M059J (cell line): ENCODE results near the gene ANTKMT. TPM values are rescaled to one million over a fixed set of nuclear protein-coding genes. Genes with fewer than 3 reads are reported as not detected.

ENCODE experiments used
- DNase-seq: peaks from one replicate; pipeline ENCODE4 v3.0.0-alpha.2; 2012; ENCODE audit warnings: low read depth
- total RNA-seq: library from RNA; depleted of rRNA; stranded (reverse); fragments of >200 nt; shearing (Covaris generic); gene quantifications from 2 replicates; pipeline ENCODE4 v1.2.3, GENCODE V29; 2014; rRNA removed

The ANTKMT gene, protein sequence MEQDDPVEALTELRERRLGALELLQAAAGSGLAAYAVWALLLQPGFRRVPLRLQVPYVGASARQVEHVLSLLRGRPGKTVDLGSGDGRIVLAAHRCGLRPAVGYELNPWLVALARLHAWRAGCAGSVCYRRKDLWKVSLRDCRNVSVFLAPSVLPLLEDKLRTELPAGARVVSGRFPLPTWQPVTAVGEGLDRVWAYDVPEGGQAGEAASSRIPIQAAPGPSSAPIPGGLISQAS
- 11.0 and 30.4 TPM in 2 replicates for total RNA-seq

DNA sequence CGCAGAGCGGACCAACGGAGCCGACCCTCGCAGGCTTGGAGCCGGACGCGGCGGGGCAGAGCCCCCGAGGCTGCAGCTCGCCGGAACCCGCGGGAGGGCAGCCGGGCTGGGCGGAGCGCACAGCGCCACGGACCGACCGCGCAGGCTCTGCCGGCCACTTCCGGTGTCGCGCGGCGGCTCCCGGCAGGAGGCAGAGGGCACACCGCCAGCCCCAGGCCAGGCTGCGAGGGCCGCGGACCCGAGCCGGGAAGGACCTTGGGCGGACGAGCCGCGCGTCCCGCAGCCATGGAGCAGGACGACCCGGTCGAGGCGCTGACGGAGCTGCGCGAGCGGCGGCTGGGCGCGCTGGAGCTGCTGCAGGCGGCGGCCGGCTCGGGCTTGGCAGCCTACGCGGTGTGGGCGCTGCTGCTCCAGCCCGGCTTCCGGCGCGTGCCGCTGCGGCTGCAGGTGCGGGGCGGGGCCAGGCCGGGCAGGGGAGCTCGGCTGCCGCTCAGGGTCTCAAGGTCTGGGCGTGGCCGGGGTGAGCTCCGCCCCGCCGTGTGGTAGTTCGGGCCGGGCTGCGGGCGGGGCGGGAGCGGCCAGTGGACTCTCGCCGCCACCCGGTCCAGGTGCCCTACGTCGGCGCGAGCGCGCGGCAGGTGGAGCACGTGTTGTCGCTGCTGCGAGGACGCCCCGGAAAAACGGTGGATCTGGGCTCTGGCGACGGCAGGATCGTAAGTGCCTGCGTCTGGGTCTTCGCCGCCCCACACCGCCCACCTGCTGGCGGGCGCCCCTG is at the start of gene ANTKMT:
Gene ANTKMT, plus strand, starts transcription at position 157 of the 775 bp plus-strand sequence. Its CDS starts 129 bp downstream, at position 286.
- DNase-seq: peak; percentile 72

DNA sequence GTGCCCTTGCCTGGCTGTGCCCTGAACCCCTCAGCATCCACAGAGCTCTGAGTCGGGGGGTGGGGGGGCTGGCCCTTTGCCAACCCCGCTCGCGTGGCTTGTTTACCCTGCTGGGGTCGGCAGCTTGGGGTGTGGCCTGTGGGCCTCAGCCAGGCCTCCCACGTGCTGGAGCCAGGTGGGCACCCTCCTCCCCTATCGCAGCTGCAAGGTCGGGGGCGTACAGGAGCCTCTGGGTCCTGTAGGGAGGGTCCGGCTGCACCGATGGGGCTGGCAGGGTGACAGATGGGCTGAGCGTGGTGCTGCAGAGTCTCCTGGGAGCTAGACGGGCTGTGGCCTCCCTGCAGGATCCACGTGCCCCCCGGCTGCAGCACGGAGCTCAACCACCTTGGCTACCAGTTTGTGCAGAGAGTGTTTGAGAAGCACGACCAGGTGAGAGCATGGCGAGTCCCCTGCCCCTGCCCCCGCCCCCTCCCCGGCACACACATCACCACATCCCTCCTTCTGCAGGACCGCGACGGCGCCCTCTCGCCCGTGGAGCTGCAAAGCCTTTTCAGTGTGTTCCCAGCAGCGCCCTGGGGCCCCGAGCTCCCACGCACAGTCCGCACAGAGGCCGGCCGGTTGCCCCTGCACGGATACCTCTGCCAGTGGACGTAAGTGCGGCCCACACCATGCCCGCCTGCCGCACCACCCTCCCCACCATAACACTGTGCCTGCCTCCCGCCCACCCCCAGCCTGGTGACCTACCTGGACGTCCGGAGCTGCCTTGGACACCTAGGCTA is 49.4 kb upstream of the ANTKMT start:
- DNase-seq: no peak

DNA sequence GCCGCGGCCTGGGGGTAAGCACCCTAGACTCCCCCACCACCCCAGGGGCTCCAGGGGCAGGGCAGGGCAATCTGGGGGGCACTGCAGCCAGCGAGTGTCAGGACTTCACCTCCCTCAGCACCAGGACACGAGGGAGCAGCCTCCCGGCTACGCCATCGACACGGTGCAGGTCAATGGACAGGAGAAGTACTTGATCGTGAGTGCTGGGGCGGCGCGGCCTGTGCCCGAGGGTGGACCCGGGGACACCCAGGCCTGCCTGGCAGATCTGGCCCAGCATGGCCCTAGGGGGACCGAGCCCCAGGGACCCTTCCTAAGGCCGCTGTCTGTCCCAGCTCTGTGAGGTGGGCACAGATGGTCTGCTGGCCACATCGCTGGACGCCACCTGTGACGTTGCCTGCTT is 48.6 kb upstream of the ANTKMT start:
- no peak for DNase-seq

DNA sequence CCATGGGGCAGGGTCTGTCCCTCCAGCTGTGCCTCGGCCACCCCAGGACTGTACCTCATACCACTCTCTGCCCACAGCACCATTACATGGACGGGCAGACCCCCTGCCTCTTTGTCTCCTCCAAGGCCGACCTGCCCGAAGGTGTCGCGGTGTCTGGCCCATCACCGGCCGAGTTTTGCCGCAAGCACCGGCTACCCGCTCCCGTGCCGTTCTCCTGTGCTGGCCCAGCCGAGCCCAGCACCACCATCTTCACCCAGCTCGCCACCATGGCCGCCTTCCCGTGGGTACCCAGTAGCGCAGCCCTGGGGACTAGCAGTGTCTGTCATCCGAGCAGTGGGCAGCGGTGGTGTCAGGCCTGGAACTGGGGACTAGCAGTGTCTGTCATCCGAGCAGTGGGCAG is 48.1 kb upstream of the ANTKMT start:
- no peak for DNase-seq

DNA sequence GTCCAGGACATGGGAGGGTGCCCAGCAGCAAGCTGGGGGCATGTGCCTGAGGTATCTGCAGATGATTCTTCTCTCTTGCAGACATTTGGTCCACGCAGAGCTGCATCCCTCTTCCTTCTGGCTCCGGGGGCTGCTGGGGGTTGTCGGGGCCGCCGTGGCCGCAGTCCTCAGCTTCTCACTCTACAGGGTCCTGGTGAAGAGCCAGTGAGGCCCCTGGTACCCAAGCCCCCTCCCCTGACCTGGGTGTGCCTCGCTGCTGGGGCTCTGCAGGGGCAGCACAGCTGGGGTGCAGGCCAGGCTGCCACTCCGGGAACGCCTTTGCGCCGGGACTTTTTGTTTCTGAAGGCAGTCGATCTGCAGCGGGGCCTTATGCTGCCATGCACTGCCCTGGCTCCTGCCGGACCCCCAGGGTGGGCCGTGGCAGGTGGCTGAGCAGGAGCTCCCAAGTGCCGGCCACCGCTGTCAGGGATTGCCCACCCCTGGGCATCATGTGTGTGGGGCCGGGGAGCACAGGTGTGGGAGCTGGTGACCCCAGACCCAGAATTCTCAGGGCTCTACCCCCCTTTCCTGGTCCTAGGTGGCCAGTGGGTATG is 47.5 kb upstream of the ANTKMT start:
- no peak for DNase-seq

DNA sequence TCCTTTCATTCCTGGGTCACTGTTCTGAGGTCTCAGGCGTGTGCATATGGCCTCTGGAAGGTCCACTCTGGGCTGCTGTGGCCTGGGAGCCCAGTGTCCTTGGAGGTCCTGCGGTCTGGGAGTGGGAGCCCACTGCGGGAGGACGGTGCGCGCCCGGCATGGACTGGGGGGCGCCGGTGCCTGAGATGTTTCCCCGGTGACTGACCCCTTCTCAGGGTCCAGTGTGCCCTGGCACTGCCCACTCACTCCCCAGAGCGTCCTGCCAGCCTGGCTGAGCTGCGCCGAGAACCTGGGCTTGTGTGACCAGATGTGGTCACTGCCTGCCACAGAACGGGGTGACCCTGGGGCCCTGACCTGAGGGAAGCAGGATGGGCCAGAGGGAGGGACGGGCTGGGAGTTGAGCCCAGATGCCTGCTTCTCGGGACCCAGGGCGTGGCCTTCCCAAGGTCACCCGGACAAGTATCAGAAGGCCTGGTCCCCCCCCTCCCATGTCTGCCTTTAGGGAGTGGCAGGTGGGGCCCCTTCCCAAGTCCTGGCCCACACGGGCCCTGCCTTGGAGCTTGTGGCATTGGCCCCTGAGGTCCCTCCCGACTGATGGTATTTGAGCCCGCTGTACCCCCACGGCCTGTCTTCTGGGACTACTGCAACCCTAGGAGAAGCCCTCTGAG is 46.6 kb upstream of the ANTKMT start:
- DNase-seq: no peak

DNA sequence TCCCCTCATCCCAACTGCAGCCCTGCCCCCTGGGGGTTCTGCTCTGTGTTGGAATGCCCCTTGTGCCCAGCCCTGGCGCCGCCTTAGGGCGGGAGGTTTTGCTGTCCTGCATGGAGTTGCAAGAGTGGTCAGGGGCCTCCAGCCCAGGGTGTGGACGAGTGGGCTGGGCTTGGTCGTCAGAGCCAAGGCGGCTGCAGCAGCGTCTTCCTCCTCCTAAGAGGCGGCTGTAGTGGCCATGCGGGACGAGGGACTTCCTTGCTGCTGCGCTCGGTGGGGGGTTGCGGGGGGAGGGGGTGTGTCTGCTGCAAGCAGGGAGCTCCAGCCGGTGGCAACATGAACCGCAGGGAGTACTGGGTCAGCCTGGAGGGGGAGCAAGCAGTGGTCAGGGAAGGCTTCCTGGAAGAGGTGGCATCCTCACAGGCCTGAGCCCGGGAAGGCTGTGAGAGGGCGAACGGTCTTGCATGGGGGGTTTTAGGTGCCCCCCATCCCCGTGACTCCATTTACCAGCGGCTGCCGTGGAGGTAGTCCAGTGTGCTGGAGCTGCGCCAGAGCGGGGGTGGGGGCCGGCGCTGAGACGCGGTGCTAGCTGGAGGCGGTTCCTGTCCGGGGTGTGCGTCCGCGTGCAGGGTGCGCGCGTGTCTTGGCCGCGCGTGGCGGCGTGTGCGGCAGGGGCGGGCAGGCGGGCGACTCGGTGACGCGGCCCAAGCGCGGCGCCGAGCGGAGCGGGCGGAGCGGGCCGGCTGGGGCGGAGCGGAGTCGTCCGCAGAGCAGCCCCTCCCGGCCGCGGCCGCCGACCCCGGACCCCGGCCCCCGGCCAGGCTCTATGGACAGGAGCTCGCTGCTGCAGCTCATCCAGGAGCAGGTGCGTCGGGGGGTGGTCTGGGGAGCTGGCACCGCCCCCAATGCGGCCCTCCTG is 45.7 kb upstream of the ANTKMT start, which contains the start of gene RHBDL1:
Gene RHBDL1, plus strand, starts transcription at position 704 of the 916 bp plus-strand sequence. Its CDS starts 120 bp downstream, at position 824.
- DNase-seq: no peak

DNA sequence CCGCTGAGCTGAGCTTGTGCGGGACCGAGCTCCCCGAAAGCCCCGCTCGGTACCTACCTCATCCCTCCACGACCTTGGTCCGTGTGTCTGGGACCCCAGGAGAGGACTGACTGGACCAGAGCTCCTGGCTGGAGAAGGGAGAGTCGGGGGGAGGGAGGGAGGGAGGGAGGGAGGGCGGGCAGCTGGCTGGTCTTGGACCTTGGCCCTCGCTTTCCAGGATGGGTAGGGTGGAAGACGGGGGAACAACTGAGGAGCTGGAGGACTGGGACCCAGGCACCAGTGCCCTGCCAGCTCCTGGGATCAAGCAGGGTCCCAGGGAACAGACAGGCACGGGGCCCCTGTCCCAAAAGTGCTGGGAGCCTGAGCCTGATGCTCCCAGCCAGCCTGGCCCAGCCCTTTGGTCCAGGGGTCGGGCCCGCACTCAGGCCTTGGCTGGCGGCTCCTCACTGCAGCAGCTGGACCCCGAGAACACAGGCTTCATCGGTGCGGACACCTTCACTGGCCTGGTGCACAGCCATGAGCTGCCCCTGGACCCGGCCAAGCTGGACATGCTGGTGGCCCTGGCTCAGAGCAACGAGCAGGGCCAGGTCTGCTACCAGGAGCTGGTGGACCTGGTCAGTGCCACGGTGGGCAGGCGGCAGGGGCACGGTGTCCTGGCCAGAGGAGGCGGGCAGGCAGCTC is 44.9 kb upstream of the ANTKMT start:
- no peak for DNase-seq

DNA sequence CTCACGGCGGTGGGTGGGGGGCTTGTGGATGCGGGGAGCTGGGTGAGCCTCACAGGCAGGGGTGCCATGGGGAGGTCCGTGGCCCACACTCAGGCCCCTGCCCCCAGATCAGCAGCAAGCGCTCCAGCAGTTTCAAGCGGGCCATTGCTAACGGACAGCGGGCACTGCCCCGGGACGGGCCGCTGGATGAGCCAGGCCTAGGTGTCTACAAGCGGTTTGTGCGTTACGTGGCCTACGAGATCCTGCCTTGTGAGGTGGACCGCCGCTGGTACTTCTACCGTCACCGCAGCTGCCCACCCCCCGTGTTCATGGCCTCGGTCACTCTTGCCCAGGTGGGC is 44.4 kb upstream of the ANTKMT start:
- DNase-seq: no peak

DNA sequence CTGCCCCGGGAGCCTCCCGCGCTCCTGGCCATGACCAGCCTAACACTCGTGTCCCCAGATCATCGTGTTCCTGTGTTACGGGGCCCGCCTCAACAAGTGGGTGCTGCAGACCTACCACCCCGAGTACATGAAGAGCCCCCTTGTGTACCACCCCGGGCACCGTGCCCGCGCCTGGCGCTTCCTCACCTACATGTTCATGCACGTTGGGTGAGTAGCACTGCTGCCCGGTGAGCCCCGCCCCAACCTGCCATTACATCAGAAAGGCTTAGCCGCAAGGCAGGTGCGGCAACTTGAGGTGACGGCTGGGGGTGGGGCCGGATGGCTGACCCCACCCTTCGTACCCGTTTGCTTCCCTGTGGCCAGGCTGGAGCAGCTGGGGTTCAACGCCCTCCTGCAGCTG is 44.0 kb upstream of the ANTKMT start:
- no peak for DNase-seq

DNA sequence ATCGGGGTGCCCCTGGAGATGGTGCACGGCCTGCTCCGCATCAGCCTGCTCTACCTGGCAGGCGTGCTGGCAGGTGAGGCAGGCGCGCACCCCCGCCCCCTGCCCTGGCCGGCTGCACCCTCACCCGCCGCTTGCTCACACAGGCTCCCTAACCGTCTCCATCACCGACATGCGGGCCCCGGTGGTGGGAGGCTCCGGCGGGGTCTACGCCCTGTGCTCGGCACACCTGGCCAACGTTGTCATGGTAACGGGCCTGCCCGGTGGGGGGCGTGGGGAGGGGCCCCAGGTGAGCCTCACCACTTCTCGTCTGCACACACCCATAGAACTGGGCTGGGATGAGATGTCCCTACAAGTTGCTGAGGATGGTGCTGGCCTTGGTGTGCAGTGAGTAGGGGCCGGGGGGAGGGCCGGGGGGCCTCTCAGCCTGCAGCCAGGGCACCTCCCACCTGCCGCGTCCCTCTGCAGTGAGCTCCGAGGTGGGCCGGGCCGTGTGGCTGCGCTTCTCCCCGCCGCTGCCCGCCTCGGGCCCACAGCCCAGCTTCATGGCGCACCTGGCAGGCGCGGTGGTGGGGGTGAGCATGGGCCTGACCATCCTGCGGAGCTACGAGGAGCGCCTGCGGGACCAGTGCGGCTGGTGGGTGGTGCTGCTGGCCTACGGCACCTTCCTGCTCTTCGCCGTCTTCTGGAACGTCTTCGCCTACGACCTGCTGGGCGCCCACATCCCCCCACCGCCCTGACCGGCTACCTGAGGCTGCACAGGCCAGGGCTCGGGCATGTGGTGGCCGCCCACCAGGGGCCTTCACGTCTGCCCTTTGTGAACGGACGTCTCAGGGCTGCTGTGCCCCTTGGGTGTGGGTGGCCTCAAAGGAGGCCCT is 43.4 kb upstream of the ANTKMT start:
- no peak for DNase-seq

DNA sequence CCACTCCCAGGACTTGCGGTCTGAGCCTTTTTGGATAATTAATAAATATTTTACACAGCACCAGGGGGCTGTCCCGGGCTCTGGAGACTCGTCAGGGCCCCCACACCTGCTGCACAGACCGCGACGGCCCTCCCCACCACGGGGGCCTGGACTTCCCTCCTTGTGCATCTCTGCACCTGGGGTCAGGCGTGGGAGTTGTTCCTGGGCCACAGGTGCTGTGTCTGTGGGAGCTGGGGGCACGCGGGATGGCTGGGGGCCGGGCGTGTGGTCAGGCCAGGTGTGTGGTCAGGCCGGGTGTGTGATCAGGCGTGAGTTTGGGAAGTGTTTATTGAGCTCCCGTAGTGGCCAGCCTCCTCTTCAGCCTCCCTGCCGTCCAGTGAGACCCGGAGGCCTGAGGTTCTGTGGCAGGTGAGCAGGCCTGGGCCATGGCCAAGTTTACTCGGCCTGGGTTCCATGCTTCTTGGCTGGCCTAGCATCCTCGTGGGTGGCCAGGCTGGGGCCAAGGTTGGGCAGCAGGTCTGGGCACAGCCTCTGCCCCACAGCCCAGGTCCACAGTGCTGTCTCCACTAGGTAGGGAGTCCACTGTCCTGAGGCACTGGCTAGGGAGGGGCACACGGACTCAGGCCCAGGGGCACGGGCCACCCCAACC is 42.6 kb upstream of the ANTKMT start:
- no peak for DNase-seq

DNA sequence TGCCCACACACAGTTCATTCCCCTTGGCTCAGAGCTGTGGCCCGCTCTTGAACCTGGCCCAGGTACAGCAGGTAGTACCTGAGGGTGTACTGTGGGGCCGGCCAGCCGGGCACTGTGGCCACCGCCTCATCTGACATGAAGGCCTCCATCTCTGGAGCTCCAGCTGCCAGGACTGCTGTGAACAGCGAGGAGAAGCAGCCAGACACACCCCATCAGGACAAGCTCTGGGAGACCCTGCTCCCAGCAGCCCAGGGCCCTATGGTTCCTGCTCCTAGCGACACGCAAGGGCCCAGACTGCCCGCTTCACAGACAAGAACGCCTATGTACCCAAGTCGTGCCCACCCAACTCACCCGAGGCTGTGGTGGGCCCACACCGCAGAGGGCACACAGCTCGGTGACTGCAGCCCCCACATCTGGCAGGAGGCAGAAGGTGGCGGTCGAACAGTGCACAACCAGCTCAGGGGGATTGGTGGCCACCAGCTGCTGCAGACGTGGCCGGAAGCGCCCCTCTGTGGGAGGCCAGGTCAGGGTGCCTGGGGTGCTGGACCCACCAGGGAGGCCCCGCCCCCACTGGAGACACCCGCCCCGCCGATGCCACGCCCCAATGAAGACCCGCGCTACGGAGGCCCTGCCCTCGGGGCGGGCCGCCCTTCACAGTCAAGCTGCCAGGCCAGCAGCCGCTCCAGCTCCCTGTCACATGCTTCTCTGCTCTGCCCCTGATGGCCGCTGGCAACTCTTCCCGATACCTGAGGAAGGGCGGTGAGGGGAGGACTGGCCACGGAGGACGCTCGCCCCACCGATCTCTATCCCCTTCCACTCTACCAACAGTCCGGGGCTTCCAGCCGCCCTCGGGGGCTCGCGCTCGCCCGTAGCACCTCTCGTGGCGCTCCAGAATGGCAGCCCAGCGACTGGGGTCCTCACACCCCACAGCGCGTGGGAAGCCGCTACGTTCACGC is 41.8 kb upstream of the ANTKMT start:
- DNase-seq: peak; percentile 49

DNA sequence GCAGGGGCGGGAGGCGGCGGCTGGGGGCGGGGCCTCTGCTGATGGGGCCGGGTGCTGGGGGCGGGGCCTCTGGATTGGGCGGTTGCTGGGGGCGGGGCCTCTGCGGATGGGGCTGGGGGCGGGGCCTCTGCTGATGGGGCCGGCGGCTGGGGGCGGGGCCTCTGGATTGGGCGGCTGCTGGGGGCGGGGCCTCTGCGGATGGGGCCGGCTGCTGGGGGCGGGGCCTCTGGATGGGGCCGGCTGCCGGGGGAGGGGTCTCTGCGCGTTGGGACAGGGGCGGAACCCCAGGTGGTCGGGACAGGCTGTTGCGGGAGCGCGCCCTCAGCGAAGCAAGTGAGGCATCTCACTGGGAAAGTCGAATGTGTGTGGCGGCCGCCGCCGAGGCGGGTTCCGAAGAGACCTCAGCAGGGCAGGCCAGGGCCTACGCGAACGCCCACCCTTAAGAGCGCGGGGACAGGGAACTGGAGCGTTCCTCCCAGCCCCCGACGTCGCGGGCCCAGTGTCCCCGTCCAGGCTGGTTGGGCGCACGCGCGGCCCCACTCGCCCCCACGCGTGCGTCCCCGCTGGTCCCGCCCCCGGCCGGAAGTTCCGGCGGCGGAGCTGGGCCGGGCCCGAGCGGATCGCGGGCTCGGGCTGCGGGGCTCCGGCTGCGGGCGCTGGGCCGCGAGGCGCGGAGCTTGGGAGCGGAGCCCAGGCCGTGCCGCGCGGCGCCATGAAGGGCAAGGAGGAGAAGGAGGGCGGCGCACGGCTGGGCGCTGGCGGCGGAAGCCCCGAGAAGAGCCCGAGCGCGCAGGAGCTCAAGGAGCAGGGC is 40.9 kb upstream of the ANTKMT start, which contains the start of gene STUB1:
Gene STUB1, plus strand, starts transcription at position 597 of the 811 bp plus-strand sequence. Its CDS starts 116 bp downstream, at position 713.
- DNase-seq: peak; percentile 78

DNA sequence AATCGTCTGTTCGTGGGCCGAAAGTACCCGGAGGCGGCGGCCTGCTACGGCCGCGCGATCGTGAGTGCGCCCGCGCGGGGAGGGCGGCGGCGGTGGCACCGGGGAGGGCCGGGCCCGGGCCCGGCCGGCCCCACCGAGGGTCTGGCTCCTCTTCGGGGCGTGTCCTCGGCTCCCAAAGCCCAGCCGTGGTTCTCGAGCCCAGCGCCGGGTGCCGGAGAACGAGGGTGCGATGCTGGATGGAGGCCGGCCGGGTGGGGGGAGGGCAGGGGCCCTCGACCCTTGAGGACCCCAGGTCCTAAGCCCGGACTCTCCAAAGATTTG is 40.4 kb upstream of the ANTKMT start:
- DNase-seq: no peak
